Coronary artery (tissue), 2 donors: ENCODE data around the gene COX20.

Experiments used
- DNase-seq: peaks from one replicate; pipeline ENCODE4 v3.0.0-alpha.2; 2017; ENCODE audit warnings: low spot score
- H3K27ac ChIP-seq, 2 donors: fragments of 200-600 bp; sonication (generic); one replicate each; pipeline ENCODE4 v1.5.1; 2016 to 2019
- H3K4me3 ChIP-seq: fragments of 200-600 bp; sonication (generic); 2 replicates; pipeline ENCODE4 v1.5.1; 2016; ENCODE audit warnings: mild to moderate bottlenecking, moderate library complexity
- TF ChIP-seq, protein P1 (sequence below): fragments of 200-600 bp; sonication (generic); IDR thresholded peaks from one replicate; pipeline ENCODE4 v1.5.1; 2019; ENCODE audit warnings: antibody characterized with exemption

The COX20 gene

DNA sequence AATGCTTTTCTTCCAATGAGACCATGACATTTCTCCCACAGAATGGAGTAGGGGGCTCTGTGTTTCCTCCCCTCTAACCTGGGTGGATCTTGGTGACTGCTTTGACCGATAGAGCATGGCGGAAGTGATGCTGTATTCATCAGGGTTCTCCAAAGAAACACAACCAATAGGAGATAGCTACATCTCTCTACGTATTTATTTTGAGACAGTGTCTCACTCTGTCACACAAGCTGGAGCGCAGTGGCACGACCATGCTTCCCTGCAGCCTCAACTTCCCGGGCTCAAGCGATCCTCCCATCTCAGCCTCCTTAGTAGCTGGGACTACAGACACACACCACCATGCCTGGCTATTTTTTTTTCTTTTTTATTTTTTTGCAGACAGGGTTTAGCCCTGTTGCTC is 58.4 kb downstream of the COX20 start:
- Histone ChIP-seq H3K27ac (no peak overlapping the region), H3K4me3 (no peak overlapping the region)
- TF ChIP-seq, protein P1, sequence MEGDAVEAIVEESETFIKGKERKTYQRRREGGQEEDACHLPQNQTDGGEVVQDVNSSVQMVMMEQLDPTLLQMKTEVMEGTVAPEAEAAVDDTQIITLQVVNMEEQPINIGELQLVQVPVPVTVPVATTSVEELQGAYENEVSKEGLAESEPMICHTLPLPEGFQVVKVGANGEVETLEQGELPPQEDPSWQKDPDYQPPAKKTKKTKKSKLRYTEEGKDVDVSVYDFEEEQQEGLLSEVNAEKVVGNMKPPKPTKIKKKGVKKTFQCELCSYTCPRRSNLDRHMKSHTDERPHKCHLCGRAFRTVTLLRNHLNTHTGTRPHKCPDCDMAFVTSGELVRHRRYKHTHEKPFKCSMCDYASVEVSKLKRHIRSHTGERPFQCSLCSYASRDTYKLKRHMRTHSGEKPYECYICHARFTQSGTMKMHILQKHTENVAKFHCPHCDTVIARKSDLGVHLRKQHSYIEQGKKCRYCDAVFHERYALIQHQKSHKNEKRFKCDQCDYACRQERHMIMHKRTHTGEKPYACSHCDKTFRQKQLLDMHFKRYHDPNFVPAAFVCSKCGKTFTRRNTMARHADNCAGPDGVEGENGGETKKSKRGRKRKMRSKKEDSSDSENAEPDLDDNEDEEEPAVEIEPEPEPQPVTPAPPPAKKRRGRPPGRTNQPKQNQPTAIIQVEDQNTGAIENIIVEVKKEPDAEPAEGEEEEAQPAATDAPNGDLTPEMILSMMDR, result no peak
- DNase-seq, result no peak
